Measurements from ENCODE around the gene RPS8.

RPS8 gene

GRCh38 chr1:44778705-44779576 lies 3.6 kb downstream of the RPS8 start:
- no peak overlapping the region for H2AFZ ChIP-seq
- no peaks in the 10 kb centered on the region for H3K36me3 ChIP-seq (ENCODE audit: control insufficient read depth, insufficient read depth, low read length)
- no peaks in the 10 kb centered on the region for H3K27me3 ChIP-seq (ENCODE audit: control insufficient read depth, insufficient read depth, low read length)
- no peak for TF ChIP-seq CTCF (IDR thresholded peaks at IDR 0.05)
- no peaks in the 10 kb centered on the region for H3K9me3 ChIP-seq (ENCODE audit: control insufficient read depth, low read length)
- no peak overlapping the region for H3K9ac ChIP-seq
- H3K27ac ChIP-seq, result no peak overlapping the region
- no peak overlapping the region for H3K4me3 ChIP-seq (ENCODE audit: low read depth, low read length)
- no peak overlapping the region for H3K4me2 ChIP-seq (ENCODE audit: low read length)
- H3K4me1 ChIP-seq, result no peaks in the 10 kb centered on the region
- H3K79me2 ChIP-seq, result no peaks in the 10 kb centered on the region

- Histone ChIP-seq H3K79me2 (no peaks in the 10 kb centered on the region), H3K9me3 (ENCODE audit: control insufficient read depth, low read length) (no peaks in the 10 kb centered on the region), H2AFZ (no peak overlapping the region), H3K36me3 (ENCODE audit: control insufficient read depth, insufficient read depth, low read length) (no peaks in the 10 kb centered on the region), H3K4me1 (peaks cover 5% of the 10 kb centered on the region), H3K4me3 (ENCODE audit: low read depth, low read length) (no peak overlapping the region), H3K27me3 (ENCODE audit: control insufficient read depth, insufficient read depth, low read length) (no peaks in the 10 kb centered on the region), H3K27ac (no peak overlapping the region), H3K4me2 (ENCODE audit: low read length) (no peak overlapping the region), H3K9ac (no peak overlapping the region)
- TF ChIP-seq CTCF (IDR thresholded peaks at IDR 0.05), result no peak
These were observed 5.3 kb downstream of the RPS8 start for GRCh38 chr1:44780583-44781121.

GRCh38 chr1:44783697-44784093 lies 8.4 kb downstream of the RPS8 start:
- Histone ChIP-seq H2AFZ (peak overlapping the region; percentile 85), H3K27me3 (ENCODE audit: control insufficient read depth, insufficient read depth, low read length) (no peaks in the 10 kb centered on the region), H3K4me1 (peaks cover 5% of the 10 kb centered on the region), H3K4me2 (ENCODE audit: low read length) (no peak overlapping the region), H3K79me2 (no peaks in the 10 kb centered on the region), H3K9ac (no peak overlapping the region), H3K9me3 (ENCODE audit: control insufficient read depth, low read length) (no peaks in the 10 kb centered on the region), H3K4me3 (ENCODE audit: low read depth, low read length) (no peak overlapping the region), H3K36me3 (ENCODE audit: control insufficient read depth, insufficient read depth, low read length) (no peaks in the 10 kb centered on the region), H3K27ac (no peak overlapping the region)
- TF ChIP-seq CTCF (IDR thresholded peaks at IDR 0.05), result no peak

- H3K27me3 ChIP-seq (ENCODE audit: control insufficient read depth, insufficient read depth, low read length), result no peaks in the 10 kb centered on the region
- no peaks in the 10 kb centered on the region for H3K9me3 ChIP-seq (ENCODE audit: control insufficient read depth, low read length)
- H2AFZ ChIP-seq, result peak overlapping the region; percentile 85
- H3K79me2 ChIP-seq, result no peaks in the 10 kb centered on the region
- no peak for TF ChIP-seq CTCF (IDR thresholded peaks at IDR 0.05)
- peaks cover 5% of the 10 kb centered on the region for H3K4me1 ChIP-seq
- H3K4me3 ChIP-seq (ENCODE audit: low read depth, low read length), result no peak overlapping the region
- H3K9ac ChIP-seq, result no peak overlapping the region
- no peak overlapping the region for H3K4me2 ChIP-seq (ENCODE audit: low read length)
- H3K27ac ChIP-seq, result no peak overlapping the region
- no peaks in the 10 kb centered on the region for H3K36me3 ChIP-seq (ENCODE audit: control insufficient read depth, insufficient read depth, low read length)
These were observed 9.0 kb downstream of the RPS8 start for GRCh38 chr1:44784094-44785028.
